Measurements from ENCODE around the gene AQP10. TPM values are rescaled to one million over a fixed set of nuclear protein-coding genes. Genes with fewer than 3 reads are reported as not detected.
"Not testable (repeated sequence)": the region's sequence is repeated elsewhere in the genome, so short reads cannot be mapped to it uniquely, and the experiment has no call there.

The AQP10 gene
- total RNA-seq, 1 donor from 2014 or later, result not detected

DNA sequence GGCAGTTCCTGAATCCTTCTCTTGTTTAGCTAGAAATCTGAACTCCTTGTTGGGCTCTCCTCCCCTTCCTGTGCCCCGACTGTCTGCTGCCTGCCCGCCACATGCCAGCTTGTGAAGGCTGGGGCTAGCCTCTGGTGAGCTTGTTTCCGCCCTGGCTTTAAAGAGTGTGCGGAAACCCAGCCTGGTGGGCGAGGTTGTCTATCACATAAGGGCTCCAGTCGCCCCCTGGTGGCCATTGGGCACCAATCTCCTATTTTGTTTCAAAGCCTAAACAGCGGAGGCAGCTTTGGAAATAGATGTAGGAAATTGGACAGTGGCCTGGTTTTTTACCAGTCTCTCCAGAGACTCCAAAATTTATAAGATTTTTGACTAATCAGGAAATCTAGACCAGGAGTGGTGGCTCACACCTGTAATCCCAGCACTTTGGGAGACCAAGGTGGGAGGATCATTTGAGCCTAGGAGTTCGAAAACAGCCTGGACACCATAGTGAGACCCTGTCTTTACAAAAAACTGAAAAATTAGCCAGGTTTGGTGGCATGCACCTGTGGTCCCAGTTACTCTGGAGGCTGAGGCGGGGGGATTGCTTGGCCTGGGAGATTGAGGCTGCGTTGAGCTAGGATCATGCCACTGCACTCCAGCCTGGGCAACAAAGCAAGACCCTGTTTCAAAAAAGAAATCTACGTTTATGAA is 14.3 kb downstream of the AQP10 start:
- Mint-ChIP-seq H3K27me3 (ENCODE audit: unreplicated experiment) (no peaks in the 10 kb centered on the region), H3K9me3 (ENCODE audit: unreplicated experiment) (no peaks in the 10 kb centered on the region), H3K4me3 (ENCODE audit: unreplicated experiment) (peak overlapping the region; percentile 50), H3K27ac (ENCODE audit: unreplicated experiment) (peak overlapping the region; percentile 96), H3K4me1 (ENCODE audit: unreplicated experiment) (peaks cover 23% of the 10 kb centered on the region), H3K36me3 (ENCODE audit: unreplicated experiment) (peaks cover 54% of the 10 kb centered on the region)
- DNase-seq (ENCODE audit: extremely low spot score, unreplicated experiment), result peak; percentile 95
- TF ChIP-seq, protein P1, sequence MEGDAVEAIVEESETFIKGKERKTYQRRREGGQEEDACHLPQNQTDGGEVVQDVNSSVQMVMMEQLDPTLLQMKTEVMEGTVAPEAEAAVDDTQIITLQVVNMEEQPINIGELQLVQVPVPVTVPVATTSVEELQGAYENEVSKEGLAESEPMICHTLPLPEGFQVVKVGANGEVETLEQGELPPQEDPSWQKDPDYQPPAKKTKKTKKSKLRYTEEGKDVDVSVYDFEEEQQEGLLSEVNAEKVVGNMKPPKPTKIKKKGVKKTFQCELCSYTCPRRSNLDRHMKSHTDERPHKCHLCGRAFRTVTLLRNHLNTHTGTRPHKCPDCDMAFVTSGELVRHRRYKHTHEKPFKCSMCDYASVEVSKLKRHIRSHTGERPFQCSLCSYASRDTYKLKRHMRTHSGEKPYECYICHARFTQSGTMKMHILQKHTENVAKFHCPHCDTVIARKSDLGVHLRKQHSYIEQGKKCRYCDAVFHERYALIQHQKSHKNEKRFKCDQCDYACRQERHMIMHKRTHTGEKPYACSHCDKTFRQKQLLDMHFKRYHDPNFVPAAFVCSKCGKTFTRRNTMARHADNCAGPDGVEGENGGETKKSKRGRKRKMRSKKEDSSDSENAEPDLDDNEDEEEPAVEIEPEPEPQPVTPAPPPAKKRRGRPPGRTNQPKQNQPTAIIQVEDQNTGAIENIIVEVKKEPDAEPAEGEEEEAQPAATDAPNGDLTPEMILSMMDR (IDR thresholded peaks at IDR 0.05), result peak; percentile 95

DNA sequence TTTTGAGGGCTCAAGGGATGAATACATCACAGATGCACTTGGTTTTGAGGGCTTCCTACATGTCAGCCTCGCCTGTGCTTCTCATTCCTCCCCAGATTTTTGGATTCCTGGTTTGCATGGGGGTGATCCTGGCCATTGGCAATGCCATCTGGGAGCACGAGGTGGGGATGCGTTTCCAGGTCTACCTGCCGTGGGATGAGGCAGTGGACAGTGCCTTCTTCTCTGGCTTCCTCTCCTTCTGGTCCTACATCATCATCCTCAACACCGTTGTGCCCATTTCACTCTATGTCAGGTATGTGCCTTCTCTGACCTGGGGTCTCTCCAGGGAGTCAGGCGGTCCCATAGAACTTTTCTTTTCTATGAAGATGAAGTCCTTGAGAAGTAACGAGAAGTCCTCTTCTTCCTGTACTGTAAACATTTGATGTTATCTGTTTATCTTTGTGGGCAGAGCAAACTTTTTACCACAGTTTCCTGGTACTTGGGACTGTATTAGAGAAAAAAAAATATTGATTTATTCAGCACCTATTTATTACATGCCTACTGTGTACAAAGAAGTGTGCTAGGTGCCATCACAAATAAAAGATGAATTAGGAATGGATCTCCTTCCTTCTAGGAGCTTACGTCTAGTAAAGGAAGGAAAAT is 16.5 kb downstream of the AQP10 start:
- Mint-ChIP-seq H3K27ac (ENCODE audit: unreplicated experiment) (no peak overlapping the region), H3K27me3 (ENCODE audit: unreplicated experiment) (no peaks in the 10 kb centered on the region), H3K4me3 (ENCODE audit: unreplicated experiment) (no peak overlapping the region), H3K9me3 (ENCODE audit: unreplicated experiment) (no peaks in the 10 kb centered on the region), H3K36me3 (ENCODE audit: unreplicated experiment) (peaks cover 60% of the 10 kb centered on the region), H3K4me1 (ENCODE audit: unreplicated experiment) (peaks cover 21% of the 10 kb centered on the region)
- TF ChIP-seq, protein P1 (IDR thresholded peaks at IDR 0.05), result no peak
- DNase-seq (ENCODE audit: extremely low spot score, unreplicated experiment), result no peak

DNA sequence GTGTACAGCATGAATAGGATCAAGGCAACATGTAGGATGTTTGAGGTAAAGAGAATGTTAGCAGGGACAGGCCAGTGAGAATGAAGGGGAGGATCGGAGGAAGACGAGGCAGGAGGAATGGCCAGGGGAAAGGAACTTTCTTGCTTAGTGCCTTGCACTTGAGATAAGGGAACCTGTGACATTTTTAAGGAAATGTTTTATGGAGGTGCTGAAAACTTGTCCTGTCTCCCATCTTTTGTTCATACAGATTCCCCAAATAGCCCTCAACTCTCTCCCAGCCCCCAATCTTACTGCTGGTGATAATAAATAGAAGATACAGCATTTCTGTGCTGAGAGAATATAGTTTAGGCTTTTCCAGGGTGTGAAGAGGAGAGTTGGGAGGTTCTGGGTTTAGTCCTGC is 18.0 kb downstream of the AQP10 start:
- Mint-ChIP-seq H3K36me3 (ENCODE audit: unreplicated experiment) (peaks cover 67% of the 10 kb centered on the region), H3K4me3 (ENCODE audit: unreplicated experiment) (no peak overlapping the region), H3K27ac (ENCODE audit: unreplicated experiment) (no peak overlapping the region), H3K27me3 (ENCODE audit: unreplicated experiment) (no peaks in the 10 kb centered on the region), H3K9me3 (ENCODE audit: unreplicated experiment) (no peaks in the 10 kb centered on the region), H3K4me1 (ENCODE audit: unreplicated experiment) (peaks cover 15% of the 10 kb centered on the region)
- TF ChIP-seq, protein P1 (IDR thresholded peaks at IDR 0.05), result no peak
- DNase-seq (ENCODE audit: extremely low spot score, unreplicated experiment), result no peak

DNA sequence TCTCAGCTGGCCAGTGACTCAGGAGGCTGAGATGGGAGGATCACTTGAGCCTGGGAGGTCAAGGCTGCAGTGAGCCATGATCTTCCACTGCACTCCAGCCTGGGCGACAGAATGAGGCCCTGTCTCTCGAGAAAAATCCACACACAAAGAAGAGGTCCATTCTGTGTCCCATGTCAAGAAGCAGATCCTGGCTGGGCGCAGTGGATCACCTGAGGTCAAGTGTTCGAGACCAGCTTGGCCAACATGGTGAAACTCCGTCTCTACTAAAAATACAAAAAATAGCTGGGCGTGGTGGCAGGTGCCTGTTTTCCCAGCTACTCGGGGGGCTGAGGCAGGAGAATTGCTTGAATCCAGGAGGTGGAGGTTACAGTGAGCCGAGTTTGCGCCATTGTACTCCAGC is 20.5 kb downstream of the AQP10 start:
- not testable (repeated sequence) for DNase-seq (ENCODE audit: extremely low spot score, unreplicated experiment); H3K4me3 Mint-ChIP-seq (ENCODE audit: unreplicated experiment)
- H3K36me3 Mint-ChIP-seq (ENCODE audit: unreplicated experiment), result peaks cover 74% of the 10 kb centered on the region

DNA sequence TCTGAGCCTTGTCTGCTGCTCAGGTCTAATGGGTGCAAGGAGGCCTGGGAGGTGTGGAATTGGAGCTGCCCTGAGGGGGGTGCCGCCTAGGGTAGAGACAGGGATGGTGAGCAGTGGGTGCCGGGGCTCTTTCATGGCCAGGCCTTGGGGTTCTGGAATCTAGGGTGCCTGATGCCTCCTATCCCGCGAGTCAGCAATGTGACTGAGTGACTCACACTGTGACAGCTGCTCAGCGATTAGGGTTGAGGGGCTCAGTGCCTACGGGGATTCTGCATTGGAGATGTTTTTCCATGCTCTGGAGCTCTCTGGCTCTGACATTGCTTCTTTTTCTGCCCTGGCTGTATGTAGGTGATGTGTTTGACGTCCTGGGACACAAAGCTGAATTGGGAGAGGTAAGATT is 21.2 kb downstream of the AQP10 start:
- Mint-ChIP-seq H3K27ac (ENCODE audit: unreplicated experiment) (peak overlapping the region; percentile 8), H3K4me3 (ENCODE audit: unreplicated experiment) (no peak overlapping the region), H3K9me3 (ENCODE audit: unreplicated experiment) (no peaks in the 10 kb centered on the region), H3K36me3 (ENCODE audit: unreplicated experiment) (peaks cover 75% of the 10 kb centered on the region), H3K27me3 (ENCODE audit: unreplicated experiment) (no peaks in the 10 kb centered on the region), H3K4me1 (ENCODE audit: unreplicated experiment) (no peaks in the 10 kb centered on the region)
- DNase-seq (ENCODE audit: extremely low spot score, unreplicated experiment), result no peak
- TF ChIP-seq, protein P1 (IDR thresholded peaks at IDR 0.05), result no peak

More for the DNA sequence above, 20.5 kb downstream of the AQP10 start:
- H3K9me3 Mint-ChIP-seq (ENCODE audit: unreplicated experiment); H3K4me1 Mint-ChIP-seq (ENCODE audit: unreplicated experiment); H3K27ac Mint-ChIP-seq (ENCODE audit: unreplicated experiment); H3K27me3 Mint-ChIP-seq (ENCODE audit: unreplicated experiment): not testable (repeated sequence)

Data from osteocyte (in vitro differentiated cells).